ENCODE data around the gene PODXL.
"Not testable (repeated sequence)": the region's sequence is repeated elsewhere in the genome, so short reads cannot be mapped to it uniquely, and the experiment has no call there.

Gene PODXL

DNA sequence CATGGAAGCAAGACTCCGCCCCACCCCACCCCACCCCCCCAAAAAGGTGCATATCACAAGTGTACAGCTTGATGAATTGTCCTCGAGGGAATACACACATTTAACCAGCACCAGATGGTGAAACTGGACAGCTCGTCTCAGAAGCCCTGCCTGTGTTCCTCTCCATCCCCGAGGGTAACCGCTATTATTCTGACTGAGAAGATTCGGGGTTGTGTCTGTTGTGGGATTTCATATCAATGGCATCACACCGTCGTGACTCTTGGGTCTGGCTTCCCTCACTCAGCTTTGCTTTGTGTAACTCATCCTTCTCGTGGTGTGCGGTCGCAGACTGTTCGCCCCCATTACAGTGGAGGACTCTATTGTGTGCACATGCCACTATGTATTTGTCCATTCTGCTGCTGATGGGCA, 18.9 kb downstream of the PODXL start:
- DNase-seq (ENCODE audit: low spot score) = no peak

DNA sequence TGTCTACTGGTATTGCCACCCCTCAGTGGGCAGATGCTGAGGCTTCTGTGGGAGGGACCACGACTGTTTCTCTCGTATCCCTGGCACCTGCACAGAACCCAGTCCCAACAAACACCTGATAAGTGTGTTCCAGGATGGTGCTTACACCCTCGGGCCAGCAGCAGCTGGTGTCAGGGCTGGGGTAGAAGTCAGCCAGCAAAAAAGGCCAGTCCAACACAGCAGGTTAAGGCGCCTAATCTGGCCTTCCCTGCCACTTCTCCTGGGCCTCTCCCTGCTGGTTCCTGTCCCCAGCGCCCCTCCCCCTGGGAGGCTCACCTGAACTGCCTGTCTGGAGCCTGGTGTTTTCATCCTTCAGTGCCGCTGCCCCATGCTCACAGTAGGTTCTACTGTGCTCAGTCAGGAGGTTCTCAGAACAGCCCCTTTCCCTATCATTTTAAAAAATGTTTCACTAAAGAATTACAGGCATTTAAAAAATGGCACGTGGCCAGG, 20.0 kb downstream of the PODXL start:
- DNase-seq (ENCODE audit: low spot score) = no peak

DNA sequence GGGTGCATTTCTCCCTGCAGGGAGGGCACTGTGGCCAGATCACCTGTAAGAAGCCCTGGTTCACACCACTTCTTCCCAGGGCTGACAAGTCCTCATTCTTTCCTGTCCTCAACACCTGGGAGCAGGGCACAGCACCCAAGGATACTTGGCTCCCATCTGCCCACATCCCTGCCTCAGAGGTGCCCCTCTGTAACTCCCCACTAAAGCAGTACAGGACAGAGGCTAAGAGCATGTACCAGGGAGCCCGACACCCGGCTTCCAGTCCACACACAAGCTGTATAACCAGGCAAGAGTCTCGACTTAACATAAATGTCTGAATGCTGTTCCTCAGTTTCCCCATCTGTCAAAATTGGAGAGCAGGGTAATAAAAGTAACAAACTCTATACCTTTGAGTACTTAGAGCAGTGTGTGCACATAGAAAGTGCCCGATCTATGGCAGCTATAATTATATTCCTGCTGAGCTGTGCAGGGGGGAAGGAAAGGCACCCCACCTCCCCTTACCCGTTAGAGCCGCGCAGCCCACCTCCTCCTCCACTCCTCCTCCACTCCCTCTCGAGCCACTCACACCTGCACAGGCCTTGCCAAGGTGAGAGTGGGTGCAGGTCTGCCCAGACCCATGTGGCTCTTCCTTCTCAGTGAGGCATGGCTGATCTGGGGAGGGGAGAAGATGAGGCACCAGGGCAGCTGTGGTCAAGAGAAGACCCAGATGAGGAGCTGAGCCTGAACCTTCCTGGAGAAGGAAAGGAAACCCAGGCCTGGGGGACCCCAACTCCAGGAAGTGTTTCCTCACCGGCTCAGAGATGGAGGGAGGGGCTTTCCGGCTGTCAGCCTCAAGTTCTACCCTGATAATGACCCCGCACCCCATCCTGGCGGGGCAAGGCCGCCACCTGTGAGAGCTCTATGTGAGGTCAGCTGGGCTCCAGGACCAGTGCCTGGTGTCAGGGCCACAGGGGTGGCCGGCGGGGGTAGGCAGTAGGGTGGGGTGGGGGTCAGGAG, 22.6 kb downstream of the PODXL start:
- DNase-seq (ENCODE audit: low spot score) = no peak

DNA sequence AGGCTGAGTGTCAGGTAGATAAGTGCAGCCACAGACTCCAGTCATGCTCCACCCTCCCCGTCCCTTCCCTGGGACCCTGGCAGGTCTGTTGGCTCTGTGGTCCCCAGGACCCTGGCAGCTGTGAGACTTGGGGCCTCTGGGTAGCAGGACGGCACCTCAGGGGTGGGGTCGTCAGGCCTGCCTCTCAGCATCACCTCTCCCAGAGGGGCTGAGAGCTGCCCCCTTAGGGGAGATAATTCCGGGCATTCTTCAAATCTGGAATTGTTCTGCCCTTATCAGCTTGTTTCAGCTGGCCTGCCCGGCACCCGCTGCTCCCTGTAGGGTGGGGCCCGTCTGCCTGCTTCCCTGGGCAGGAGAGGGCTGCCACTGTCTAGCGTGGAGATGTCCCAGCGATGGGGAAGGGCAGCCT, 23.3 kb downstream of the PODXL start:
- no peak for DNase-seq (ENCODE audit: low spot score)

DNA sequence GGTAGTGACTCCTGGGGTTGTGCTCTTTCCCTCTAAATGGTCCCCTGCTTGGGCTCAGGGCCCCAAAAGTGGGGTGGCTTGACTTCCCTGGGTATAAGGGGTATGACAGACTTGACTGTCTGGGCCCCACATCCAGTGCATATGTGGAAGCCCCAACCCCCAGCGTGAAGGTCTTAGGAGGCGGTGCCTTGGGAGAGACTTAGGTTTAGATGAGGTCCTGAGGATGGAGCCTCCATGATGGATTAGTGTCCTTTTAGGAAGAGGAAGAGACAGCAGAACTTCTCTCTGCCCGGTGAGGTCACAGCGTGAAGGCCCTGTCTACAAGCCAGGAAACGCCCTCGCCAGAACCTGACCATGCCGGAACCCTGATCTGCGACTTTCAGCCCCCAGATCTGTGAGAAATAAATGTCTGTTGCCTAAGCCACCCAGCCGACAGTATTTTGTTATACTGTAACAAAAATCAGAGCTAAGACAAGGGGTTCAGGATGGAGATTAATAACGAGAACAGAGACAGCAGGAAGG, 23.8 kb downstream of the PODXL start:
- DNase-seq (ENCODE audit: low spot score) = no peak

DNA sequence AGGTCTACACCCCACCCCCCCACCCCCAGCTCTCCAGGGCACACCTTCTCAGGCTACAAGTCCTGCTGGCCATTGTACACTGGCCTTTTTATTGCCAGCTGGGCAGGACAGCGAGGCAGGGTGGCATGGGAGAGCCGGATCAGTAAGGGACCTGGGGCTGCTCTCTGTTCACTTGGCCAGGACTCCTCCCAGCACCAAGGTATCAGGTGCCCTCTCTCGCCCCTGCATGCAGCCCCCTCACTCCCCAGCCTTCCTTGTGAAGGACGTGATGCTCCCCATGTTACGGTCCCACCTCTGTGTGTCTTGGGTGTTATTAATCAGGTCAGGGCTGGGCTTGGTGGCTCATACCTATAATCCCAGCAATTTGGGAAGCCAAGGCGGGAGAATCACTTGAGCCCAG, 26.3 kb downstream of the PODXL start:
- no peak for DNase-seq (ENCODE audit: low spot score)

DNA sequence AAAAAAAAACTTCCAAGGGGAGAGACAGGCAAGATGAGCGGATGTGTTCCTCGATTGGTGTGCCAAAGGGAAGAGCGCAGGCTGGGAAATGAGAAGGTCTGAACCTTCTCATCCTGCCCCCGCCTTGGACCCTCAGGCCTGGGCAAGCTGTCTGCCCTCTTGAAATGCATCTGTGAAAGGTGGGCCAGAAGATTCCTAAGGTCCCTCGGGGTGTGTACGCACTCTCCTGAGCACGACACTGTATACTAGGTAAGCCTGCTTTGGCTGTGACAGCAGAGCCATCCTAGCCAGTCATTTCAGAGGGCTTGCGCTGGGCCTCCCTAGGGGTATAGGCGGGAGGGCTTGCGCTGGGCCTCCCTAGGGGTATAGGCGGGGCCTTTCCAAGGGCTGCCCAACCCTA, 26.8 kb downstream of the PODXL start:
- no peak for DNase-seq (ENCODE audit: low spot score)

DNA sequence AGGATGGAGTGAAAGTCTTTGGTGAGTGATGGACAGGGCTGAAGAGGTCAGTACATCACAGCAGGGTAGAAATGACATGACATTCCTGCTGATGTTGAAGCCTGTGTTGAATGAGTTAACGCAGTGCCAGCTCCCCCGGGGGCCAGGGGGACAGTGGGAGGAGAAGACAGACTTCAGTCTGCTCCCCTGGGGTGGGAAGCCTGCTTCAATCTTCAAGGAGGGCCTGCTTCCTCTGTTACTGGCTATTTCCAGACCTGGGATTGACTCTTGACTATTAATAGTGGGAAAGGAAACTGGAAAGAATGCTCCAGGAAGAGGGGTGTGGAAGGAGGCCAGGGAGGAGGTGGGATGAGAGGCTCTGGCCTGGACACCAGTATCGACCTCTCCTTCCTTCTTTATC, 27.2 kb downstream of the PODXL start:
- no peak for DNase-seq (ENCODE audit: low spot score)

DNA sequence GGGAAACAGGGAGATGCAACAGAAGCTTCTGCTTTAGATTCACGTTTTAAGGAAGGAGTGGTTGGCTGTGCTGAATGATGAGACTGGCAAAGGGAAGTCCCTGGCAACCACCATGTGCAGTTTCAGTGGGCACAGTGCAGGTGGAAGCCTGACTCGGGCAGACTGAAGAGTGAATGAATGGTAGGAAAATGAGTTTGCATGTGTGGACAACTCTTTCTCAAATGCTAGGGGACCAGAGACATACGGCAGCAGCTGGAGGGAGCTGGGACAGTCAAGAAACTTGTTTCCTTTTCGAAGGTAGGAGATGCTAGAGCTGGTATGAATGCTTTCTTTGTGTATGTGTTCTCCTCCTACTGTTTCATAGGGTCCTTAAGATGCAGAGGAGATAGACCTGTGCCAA, 29.0 kb downstream of the PODXL start:
- DNase-seq (ENCODE audit: low spot score) = no peak

DNA sequence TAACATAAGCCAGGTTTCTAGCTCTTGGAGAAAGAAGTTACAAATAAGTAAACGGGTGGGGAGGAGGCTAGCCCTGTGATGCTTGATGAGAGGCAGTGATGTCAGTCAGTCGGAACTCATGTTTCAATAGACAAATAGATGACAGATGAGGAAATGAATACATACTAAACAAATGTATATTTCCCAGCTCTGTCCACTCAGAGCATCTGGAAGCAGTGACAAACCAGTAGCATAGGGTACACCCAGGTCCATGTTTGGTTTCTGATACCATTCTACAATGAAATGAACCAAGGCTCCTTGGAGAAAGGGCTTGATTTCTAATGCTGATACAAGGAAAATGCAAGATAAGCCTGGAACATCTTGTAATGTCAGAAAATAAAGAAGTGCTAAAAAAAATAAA, 30.6 kb downstream of the PODXL start:
- no peak for DNase-seq (ENCODE audit: low spot score)

DNA sequence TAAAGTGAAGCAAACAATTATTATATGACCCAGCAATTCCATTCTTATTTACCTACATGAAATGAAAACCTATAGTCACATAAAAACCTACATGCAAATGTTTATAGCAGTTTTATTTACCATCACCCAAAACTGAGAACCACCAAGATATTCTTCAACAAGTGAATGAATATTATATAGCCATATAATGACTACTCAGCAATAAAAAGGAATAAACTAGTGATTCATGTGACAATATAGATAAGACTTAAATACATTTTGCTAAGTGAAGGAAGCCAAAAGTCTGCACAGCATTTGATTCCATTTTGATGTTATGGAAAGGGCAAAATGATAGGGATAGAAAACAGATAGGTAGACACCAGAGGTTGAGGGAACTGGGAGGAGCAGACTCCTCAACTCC, 31.7 kb downstream of the PODXL start:
- DNase-seq (ENCODE audit: low spot score) = no peak

DNA sequence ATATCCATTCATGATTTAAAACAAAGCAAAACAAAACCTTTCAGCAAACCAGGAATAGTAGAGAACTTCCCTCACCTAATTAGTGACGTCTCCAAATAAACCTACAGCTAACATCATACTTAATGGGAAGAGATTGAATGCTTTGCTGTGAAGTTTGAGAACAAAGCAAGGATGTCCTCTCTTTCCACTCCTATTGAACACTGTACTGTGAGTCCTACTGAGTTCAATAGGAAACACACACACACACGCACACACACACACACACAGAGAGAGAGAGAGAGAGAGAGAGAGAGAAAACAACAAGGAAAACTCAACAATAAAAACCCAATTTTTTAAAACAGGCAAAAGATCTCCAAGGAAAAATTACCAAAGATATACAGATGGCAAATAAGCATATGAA, 32.3 kb downstream of the PODXL start:
- no peak for DNase-seq (ENCODE audit: low spot score)

DNA sequence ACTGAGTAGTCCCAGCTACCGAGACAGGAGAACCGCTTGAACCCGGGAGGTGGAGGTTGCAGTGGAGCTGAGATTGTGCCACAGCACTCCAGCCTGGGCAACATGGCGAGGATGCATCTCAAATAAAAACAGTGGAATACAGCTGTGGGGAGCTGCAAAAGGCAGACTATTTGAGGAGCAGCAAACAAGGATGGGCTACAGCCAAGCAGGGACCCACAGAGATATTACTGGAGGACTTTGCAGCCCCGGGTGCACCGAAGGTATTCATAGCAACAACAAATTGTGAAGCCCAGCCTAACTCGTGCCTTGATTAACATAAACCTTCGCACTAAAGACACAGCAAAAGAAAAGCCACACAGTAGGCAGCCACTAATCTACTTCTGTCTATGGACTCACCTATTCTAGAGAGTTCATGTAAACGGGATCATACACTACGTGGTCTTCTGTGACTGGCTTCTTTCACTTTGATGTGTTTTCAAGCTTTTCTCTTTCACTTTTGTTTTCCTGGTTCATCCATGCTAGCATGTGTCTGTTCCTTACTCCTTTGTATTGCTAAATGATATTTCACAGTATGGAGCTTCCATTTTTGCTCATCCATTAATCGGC, 34.0 kb downstream of the PODXL start:
- no peak for DNase-seq (ENCODE audit: low spot score)

DNA sequence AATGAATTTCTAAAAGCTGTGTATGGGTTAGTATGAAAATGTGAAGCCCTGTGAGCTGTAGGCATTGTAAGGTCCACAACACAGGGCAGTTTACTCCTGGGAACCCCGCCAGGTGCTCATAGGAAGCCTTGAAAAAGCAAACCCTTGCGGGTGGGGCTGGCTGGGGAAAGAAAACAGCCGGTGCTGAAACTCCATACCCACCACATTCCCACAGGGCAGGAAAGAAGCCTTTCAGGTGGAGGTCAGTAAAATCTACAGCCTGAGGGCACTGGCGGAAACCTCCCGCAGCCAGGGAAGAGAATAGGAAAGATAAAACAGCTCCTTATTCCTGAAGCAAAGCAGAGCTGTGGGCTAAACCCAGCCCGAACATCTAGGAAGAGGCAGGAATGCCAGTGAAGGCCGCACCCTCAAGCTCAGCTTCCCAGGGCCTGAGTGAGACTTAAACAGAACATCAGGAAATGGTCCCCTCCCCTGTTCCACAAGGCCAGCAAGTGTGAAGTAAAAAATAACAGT, 34.7 kb downstream of the PODXL start:
- DNase-seq (ENCODE audit: low spot score) = no peak

DNA sequence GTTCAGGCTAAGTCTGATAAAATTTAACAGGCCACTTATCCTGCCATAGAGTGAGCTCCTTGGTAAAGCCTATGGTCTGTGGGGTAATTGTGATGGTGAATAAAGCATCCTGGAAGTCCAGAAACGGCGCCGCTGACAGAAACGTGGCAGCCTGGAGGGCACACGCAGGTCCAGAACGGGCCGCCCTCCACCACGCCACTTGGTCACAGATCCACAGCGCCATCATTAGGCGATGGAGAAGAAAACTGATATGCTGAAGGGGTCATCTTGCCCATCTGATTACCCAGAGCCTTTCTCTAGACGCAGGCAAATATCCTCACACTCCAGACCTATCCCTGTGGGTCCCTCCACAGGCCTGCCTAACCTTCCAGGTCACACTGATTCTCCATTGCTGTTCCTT, 37.8 kb downstream of the PODXL start:
- no peak for DNase-seq (ENCODE audit: low spot score)

DNA sequence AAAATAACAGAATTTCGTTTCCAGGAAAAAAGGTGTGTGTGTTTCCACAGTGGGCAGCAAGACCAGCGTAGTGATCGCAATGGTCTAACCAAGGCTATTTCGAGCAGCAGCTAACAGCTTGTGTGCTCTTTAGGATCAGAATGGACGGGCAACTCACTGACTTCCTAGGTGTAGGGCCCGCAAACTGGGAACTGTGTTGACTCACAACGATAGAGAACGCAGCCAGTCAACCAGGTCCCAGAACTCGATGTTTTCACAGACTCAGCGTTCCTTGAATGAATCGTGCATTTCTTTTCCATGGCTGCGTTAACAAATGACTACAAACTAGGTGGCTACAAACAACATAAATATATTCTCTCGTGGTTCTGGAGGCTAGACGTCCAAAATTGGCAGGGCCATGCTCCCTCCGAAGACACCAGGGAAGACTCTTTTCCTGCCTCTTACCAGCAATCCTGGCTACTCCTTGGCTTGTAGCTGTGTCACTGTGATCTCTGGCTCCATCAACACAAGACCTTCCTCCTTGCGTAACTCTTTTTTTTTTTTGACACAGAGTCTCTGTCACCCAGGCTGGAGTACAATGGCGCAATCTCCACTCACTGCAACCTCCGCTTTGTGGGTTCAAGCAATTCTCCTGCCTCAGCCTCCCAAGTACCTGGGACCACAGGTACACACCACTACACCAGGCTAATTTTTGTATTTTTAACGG, 39.1 kb downstream of the PODXL start:
- no peak for DNase-seq (ENCODE audit: low spot score)

DNA sequence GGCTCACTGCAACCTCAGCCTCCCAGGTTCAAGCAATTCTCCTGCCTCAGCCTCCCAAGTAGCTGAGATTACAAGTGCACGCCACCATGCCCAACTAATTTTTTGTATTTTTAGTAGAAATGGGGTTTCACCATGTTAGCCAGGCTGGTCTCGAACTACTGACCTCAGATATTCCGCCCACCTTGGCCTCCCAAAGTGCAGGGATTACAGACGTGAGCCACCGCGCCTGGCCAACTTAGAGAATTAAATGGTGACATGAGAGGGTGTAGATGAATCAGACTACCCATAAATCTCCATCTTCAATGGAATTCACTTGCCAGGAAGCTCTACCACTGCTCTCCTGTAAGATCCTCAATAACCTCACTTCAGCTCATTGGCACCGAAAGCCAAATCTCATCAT, 41.0 kb downstream of the PODXL start:
- DNase-seq (ENCODE audit: low spot score) = not testable (repeated sequence)

DNA sequence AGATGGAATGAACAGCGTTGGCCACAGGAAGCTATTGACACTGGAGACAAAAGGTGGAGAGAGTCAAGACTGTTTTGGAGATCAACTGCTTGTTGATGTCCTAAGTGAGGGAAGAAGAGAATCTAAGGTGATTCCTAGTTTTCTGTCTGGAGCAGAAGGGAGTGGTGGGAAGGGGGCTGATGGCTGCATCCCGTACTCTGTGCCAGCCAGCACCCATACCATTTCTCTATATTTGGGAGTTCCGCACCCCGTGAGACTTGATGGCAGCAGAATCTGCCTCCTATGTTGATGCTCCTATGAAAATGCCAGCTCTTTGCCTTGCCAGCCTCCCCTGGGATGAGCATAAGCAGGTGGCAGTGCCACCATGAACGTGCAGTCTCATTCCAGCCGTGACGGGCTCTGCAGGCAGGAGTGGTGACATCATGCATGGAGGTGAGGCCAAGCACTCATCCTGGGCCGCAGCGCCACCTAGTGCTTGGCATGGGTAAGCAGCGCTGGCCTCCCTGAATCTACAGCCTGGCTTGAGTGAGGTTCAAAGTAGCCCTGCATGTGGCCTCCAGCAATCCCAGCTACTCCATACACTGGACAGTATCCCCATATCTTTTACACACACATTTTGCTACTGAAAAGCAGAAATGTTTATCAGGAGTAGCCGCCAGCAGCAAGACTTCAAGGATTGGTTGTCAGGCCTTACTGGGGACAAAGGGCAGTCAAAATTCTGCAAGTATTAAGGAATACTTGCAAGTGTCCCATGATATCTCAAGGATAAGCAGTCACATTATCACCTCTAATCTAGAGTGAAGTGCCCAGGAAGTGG, 43.0 kb downstream of the PODXL start:
- peak; percentile 93 for DNase-seq (ENCODE audit: low spot score)

DNA sequence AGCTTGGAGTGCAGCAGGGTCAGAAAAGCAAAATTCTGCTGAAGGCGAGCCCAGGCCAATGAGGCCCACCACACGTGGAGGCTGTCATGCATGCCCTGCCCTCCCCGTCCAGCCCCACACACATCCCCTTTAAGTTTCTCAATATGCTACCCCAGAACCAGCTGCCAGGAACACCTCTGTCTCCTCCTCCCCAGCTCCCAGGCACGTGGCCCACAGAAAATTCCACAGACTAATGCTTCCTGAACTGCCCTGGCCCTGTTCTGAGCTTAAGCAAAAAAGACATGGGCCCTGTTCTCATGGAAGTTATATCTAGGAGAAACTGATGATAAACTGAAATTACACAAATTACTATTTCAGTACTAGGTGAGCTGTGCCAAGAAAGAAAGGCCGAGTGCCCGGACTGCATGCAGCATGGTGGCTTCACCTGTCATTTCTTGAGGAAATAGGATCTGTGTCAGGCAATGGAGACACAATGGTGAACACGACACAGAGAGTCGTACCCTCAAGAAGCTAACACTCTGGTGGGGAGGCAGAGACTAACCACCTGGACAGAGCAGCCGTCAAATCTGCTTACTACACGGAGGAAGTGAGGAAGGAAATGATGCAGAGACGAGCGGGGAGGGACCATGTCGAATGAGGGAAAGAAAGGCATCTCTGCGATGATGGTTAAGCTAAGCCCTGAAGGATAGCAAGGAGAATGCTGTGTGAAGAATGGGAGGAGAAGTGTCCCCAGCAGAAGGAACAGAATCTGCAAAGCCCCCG, 44.5 kb downstream of the PODXL start:
- no peak for DNase-seq (ENCODE audit: low spot score)

DNA sequence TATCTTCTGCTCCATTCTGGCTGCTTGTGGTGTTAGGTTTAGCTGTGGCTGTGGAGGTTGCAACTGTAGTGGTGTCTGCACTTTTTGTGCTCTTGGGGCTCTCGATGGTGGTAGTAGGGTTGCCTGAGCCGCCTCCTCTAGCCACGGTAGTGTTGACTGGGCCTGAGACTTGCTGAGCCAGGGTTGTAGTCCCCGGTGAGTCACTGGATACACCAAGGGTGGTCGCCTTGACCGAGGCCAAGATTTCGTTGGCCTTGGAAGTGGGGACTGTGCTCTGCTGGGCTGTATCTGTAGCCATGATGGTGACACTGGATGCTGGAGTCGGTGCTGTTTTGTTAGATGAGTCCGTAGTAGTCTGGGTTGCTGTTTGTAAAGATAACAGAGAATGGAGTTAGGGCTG, 45.4 kb downstream of the PODXL start:
- DNase-seq (ENCODE audit: low spot score) = no peak

DNA sequence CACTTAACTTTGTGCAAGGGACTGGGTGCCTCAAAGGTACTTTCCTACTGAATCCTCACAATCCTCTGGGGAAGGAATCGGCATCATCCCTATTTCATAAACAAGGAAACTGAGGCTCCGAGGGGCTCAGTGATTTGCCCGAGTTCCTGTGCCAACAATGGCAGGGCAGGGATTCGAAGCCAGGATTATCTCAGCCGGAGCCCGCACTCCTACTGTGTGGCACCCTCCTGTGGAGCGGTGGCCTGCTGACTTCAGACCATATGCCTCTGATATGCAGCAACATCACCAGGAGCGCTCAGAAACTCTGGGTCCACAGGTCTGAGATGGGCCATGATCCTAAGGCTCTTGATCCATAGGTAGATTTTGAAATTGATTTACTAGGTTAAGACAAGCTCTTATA, 46.6 kb downstream of the PODXL start:
- DNase-seq (ENCODE audit: low spot score) = no peak

Data from Ammon's horn (tissue), 1 donor.